ENCODE results near the gene AOC3. TPM values are rescaled to one million over a fixed set of nuclear protein-coding genes. Genes with fewer than 3 reads are reported as not detected.
A peak's percentile ranks its signal among the peaks of the same experiment; 100 is the strongest.
"Not testable (repeated sequence)": the region's sequence is repeated elsewhere in the genome, so short reads cannot be mapped to it uniquely, and the experiment has no call there.

AOC3 gene
- polyA plus RNA-seq, 3 donors = 0.85 TPM; not detected in 2

GRCh38 chr17:42882166-42882565 is 31.2 kb downstream of the AOC3 start:
- Histone ChIP-seq H3K9ac (ENCODE audit: insufficient read depth, low read length, poor library complexity, severe bottlenecking) (no peak overlapping the region), H3K27ac (ENCODE audit: low read depth in 1 of 2, low read length in 2 of 2) (no peak overlapping the region), H3K4me1 (ENCODE audit: control insufficient read depth in 1 of 2, insufficient read depth in 2 of 2, low read length in 2 of 2) (peaks cover 22 to 27% of the 10 kb centered on the region in 2 donors), H3K27me3 (ENCODE audit: control insufficient read depth in 2 of 2, insufficient read depth in 2 of 2, low read length in 2 of 2) (no peaks in the 10 kb centered on the region), H3K79me2 (ENCODE audit: insufficient read depth, low read length) (no peaks in the 10 kb centered on the region), H3K36me3 (replicated peaks in 1 of 2; ENCODE audit: control insufficient read depth in 1 of 2, insufficient read depth in 2 of 2, low read length in 2 of 2) (no peaks in the 10 kb centered on the region), H3K4me2 (replicated peaks; ENCODE audit: extremely low read depth, low read length, poor library complexity, severe bottlenecking) (no peak overlapping the region), H4K20me1 (ENCODE audit: insufficient read depth, low read length) (no peaks in the 10 kb centered on the region), H3K9me3 (replicated peaks in 1 of 2; ENCODE audit: control insufficient read depth in 1 of 2, insufficient read depth in 1 of 2, low read length in 2 of 2) (no peaks in the 10 kb centered on the region), H2AFZ (ENCODE audit: insufficient read depth, low read depth, low read length, poor library complexity, severe bottlenecking) (no peak overlapping the region), H3K4me3 (replicated peaks in 1 of 3; ENCODE audit: low read depth in 2 of 3, low read length in 3 of 3) (no peak overlapping the region)
- no peak for TF ChIP-seq CTCF (IDR thresholded peaks at IDR 0.05)
- Mint-ChIP-seq H3K4me1 (peaks cover 22% of the 10 kb centered on the region), H3K4me3 (no peak overlapping the region), H3K9me3 (peaks cover 0 to 2% (median 0%) of the 10 kb centered on the region in 7 donors), H3K36me3 (no peaks in the 10 kb centered on the region), H3K27ac (no peak overlapping the region), H3K27me3 (ENCODE audit: low read depth in 3 of 3) (peaks cover 7 to 12% (median 12%) of the 10 kb centered on the region in 3 donors)
- 94% methylated on average over 5 of the region's 8 CpGs for WGBS (ENCODE audit: insufficient coverage)
- no peak for DNase-seq
- intact Hi-C loops (cut with micrococcal nuclease) = no loop called here

DNA sequence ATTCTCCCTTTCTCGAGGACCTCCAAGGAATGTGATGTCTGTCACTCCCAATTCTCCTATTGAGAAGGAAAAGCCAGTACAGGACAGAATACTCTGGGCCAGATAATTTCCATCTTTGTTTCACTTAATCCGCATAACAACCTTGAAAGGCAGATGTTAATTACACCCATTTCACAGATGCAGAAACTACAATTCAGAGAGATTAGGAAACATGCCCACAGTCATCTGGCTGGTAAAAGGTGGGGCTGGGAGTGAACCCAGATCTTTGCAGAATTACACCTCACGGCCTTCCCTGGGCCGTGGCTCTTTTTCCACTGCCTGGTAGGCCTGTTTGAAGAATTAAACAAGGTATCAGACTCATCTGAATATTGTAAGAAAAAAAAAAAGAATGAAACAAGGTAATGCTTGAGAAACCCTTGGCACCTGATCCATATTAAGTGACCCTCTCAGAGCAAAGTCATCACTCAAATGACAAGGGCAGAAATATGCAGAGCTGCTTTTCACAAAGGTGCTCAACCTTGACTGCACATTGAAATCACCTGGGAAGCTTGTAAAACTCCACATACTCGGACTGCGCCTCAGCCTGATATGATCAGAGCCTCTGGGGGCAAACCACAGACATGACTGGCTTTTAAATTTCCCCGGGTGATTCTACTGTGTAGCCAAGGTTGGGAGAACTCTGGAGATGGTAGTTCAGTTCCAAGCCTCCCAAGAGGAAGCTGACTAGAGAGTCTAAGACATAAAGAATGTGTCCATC is 33.0 kb downstream of the AOC3 start:
- no peak overlapping the region for H3K27ac Mint-ChIP-seq
- H4K20me1 ChIP-seq (ENCODE audit: insufficient read depth, low read length) = no peaks in the 10 kb centered on the region
- H3K4me3 Mint-ChIP-seq = no peak overlapping the region
- H3K36me3 ChIP-seq (replicated peaks in 1 of 2; ENCODE audit: control insufficient read depth in 1 of 2, insufficient read depth in 2 of 2, low read length in 2 of 2) = no peaks in the 10 kb centered on the region
- H2AFZ ChIP-seq (ENCODE audit: insufficient read depth, low read depth, low read length, poor library complexity, severe bottlenecking) = no peak overlapping the region
- no peak overlapping the region for H3K27ac ChIP-seq (ENCODE audit: low read depth in 1 of 2, low read length in 2 of 2)
- TF ChIP-seq CTCF (IDR thresholded peaks at IDR 0.05) = no peak
- peaks cover 31% of the 10 kb centered on the region for H3K4me1 Mint-ChIP-seq
- WGBS (ENCODE audit: insufficient coverage) = 100% methylated on average over 4 of the region's 7 CpGs
- no peaks in the 10 kb centered on the region for H3K27me3 ChIP-seq (ENCODE audit: control insufficient read depth in 2 of 2, insufficient read depth in 2 of 2, low read length in 2 of 2)
- no peaks in the 10 kb centered on the region for H3K79me2 ChIP-seq (ENCODE audit: insufficient read depth, low read length)
- H3K4me1 ChIP-seq (ENCODE audit: control insufficient read depth in 1 of 2, insufficient read depth in 2 of 2, low read length in 2 of 2) = peaks cover 29 to 38% of the 10 kb centered on the region in 2 donors
- no peak overlapping the region for H3K4me3 ChIP-seq (replicated peaks in 1 of 3; ENCODE audit: low read depth in 2 of 3, low read length in 3 of 3)
- intact Hi-C loops (cut with micrococcal nuclease) = no loop called here
- DNase-seq = no peak
- no peaks in the 10 kb centered on the region for H3K9me3 ChIP-seq (replicated peaks in 1 of 2; ENCODE audit: control insufficient read depth in 1 of 2, insufficient read depth in 1 of 2, low read length in 2 of 2)
- peaks cover 0 to 2% (median 0%) of the 10 kb centered on the region in 7 donors for H3K9me3 Mint-ChIP-seq
- no peaks in the 10 kb centered on the region for H3K36me3 Mint-ChIP-seq
- no peak overlapping the region for H3K9ac ChIP-seq (ENCODE audit: insufficient read depth, low read length, poor library complexity, severe bottlenecking)
- peaks cover 3 to 7% (median 6%) of the 10 kb centered on the region in 3 donors for H3K27me3 Mint-ChIP-seq (ENCODE audit: low read depth in 3 of 3)
- no peak overlapping the region for H3K4me2 ChIP-seq (replicated peaks; ENCODE audit: extremely low read depth, low read length, poor library complexity, severe bottlenecking)

- H3K27me3 ChIP-seq (ENCODE audit: control insufficient read depth in 2 of 2, insufficient read depth in 2 of 2, low read length in 2 of 2); H3K27me3 Mint-ChIP-seq (ENCODE audit: low read depth in 3 of 3); H3K79me2 ChIP-seq (ENCODE audit: insufficient read depth, low read length); H3K9me3 ChIP-seq (replicated peaks in 1 of 2; ENCODE audit: control insufficient read depth in 1 of 2, insufficient read depth in 1 of 2, low read length in 2 of 2); H3K36me3 ChIP-seq (replicated peaks in 1 of 2; ENCODE audit: control insufficient read depth in 1 of 2, insufficient read depth in 2 of 2, low read length in 2 of 2); H2AFZ ChIP-seq (ENCODE audit: insufficient read depth, low read depth, low read length, poor library complexity, severe bottlenecking); intact Hi-C loops (cut with micrococcal nuclease); H4K20me1 ChIP-seq (ENCODE audit: insufficient read depth, low read length); H3K9me3 Mint-ChIP-seq; DNase-seq; H3K36me3 Mint-ChIP-seq; H3K4me3 Mint-ChIP-seq: not testable (repeated sequence)
- peaks cover 29 to 38% of the 10 kb centered on the region in 2 donors for H3K4me1 ChIP-seq (ENCODE audit: control insufficient read depth in 1 of 2, insufficient read depth in 2 of 2, low read length in 2 of 2)
- H3K9ac ChIP-seq (ENCODE audit: insufficient read depth, low read length, poor library complexity, severe bottlenecking) = peak overlapping the region; percentile 6
- Mint-ChIP-seq H3K4me1 (peaks cover 36% of the 10 kb centered on the region), H3K27ac (peak overlapping the region in 6 of 7 donors; percentile 63 to 91 (median 82))
- peak overlapping the region in 1 of 3 experiments; percentile 52 for H3K4me3 ChIP-seq (replicated peaks in 1 of 3; ENCODE audit: low read depth in 2 of 3, low read length in 3 of 3)
- H3K4me2 ChIP-seq (replicated peaks; ENCODE audit: extremely low read depth, low read length, poor library complexity, severe bottlenecking) = peak overlapping the region; percentile 64
- peak overlapping the region in 1 of 2 donors; percentile 64 for H3K27ac ChIP-seq (ENCODE audit: low read depth in 1 of 2, low read length in 2 of 2)
- WGBS (ENCODE audit: insufficient coverage) = 100% methylated on average over 1 of the region's 3 CpGs
Observed at GRCh38 chr17:42885806-42886205, 34.8 kb downstream of the AOC3 start.

Measured in CD14-positive monocyte (primary cell).